ENCODE results near the gene ACOXL.
A peak's percentile ranks its signal among the peaks of the same experiment; 100 is the strongest.

ACOXL gene

DNA sequence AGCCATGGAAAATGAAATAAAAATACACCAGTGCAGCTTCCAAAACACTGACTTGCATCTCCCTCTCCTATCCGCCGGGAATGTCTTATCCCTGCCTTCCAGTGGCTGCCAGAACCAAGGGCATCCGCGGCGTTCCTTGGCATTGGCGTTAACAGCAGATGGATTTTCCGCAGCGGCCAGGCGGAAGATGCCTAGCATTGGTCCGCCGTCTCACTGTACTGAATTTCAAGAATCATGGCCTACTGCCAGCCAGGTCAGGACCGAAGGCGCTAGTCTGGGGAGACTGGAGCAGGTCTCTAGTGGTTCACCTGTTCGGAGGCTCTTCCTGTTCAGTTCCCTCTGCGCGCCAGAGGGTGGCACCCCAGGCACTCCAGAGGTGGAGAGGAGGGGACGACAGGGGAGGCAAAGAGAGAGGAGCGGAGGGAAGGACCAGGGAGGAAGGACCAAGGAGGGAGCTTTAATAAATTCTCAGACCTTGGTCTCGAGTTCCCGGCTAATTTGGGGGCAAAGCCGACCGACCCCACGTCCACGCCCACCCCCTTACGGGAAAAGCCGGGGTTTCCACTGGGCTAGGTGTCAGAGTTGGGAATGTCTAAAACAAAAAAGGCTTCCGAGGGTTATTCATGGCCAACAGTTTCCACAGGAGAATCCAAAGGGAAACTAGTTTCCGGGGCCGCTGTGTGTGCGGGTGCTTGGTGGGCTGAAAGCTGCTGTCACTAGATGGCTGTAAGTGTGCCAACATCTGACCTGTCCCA lies 384.6 kb downstream of the ACOXL start:
- DNase-seq (ENCODE audit: insufficient read length, low spot score) (peak; percentile 79), FAIRE-seq (no peak)
- TF ChIP-seq, protein P1, sequence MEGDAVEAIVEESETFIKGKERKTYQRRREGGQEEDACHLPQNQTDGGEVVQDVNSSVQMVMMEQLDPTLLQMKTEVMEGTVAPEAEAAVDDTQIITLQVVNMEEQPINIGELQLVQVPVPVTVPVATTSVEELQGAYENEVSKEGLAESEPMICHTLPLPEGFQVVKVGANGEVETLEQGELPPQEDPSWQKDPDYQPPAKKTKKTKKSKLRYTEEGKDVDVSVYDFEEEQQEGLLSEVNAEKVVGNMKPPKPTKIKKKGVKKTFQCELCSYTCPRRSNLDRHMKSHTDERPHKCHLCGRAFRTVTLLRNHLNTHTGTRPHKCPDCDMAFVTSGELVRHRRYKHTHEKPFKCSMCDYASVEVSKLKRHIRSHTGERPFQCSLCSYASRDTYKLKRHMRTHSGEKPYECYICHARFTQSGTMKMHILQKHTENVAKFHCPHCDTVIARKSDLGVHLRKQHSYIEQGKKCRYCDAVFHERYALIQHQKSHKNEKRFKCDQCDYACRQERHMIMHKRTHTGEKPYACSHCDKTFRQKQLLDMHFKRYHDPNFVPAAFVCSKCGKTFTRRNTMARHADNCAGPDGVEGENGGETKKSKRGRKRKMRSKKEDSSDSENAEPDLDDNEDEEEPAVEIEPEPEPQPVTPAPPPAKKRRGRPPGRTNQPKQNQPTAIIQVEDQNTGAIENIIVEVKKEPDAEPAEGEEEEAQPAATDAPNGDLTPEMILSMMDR (IDR thresholded peaks at IDR 0.05; ENCODE audit: insufficient read depth, missing control alignments), result peak; percentile 96

DNA sequence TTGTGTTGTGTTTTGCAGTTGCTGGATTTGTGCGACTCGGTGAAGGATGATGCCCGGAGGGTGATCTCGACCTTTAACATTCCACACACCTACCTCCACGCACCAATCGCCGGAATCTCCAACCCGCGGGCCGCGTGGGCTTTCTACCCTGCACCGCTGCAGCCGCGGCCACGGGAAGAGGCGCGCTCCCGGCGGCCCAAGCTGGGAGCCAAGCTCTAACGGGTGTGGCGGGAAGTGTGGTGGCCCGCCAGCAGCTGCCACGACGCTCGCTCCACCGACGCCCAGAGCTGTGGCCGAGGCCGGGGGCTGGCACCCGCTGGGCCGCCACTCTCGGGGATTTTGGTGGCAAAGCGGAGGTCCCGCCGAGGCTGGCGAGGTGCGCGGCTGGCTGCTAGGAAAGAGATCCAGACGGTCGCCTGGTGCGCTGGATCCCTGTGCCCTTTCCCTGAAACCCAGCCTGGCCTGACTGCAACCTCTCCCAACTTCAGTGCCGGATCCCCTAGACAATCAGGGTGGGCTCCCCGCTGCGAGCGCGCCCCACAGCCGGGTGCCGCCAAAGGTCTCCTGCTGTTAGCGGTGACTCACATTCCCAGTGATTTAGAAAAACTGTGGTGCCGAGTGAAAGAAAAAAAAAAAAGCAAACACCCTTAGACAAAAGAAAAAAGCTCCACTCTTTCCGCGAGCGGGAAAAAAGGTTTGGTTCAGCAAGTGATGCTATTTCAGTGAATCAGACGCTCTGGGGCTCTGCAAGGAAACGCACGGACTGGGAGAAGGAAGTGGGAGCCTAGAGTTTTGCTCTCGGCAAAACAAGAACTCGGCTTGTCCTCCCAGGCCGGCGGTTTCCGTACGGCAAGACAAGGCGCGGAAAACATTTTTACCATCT lies 385.5 kb downstream of the ACOXL start:
- TF ChIP-seq, protein P1 (IDR thresholded peaks at IDR 0.05; ENCODE audit: insufficient read depth, missing control alignments), result no peak
- no peak for DNase-seq (ENCODE audit: insufficient read length, low spot score)
- FAIRE-seq, result no peak

- no peak for FAIRE-seq
- TF ChIP-seq, protein P1 (IDR thresholded peaks at IDR 0.05; ENCODE audit: insufficient read depth, missing control alignments), result no peak
Measured at GRCh38 chr2:111118481-111118980, 386.2 kb downstream of the ACOXL start.

GRCh38 chr2:111118981-111119821 lies 386.8 kb downstream of the ACOXL start:
- TF ChIP-seq, protein P1 (IDR thresholded peaks at IDR 0.05; ENCODE audit: insufficient read depth, missing control alignments), result no peak
- DNase-seq (ENCODE audit: insufficient read length, low spot score) (no peak), FAIRE-seq (no peak)

More at GRCh38 chr2:111118481-111118980, 386.2 kb downstream of the ACOXL start:
- no peak for DNase-seq (ENCODE audit: insufficient read length, low spot score)

DNA sequence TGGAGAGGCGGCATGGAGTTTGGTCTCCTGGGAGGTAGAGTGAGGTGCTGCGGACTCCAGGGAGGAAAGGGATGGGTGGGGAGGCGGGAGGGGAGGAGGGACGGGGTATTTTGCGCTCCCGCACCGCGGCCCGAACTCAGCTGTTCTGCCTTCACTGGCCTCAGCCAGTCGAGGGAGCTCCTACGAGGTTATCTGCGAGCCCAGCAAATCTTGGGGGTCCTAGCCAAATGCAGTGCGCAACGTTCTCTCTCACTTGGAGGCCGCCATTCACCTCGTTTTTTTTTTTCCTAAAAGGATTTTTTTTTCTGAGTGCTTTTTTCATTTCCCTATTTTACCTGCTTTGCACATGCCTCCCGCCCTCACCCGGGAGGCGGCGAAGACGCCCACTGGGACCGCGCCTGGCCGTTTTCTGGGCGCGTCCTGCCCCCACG lies 387.5 kb downstream of the ACOXL start:
- DNase-seq (ENCODE audit: insufficient read length, low spot score), result no peak
- no peak for FAIRE-seq

More for the DNA sequence above, 387.5 kb downstream of the ACOXL start:
- TF ChIP-seq, protein P1 (IDR thresholded peaks at IDR 0.05; ENCODE audit: insufficient read depth, missing control alignments), result no peak
